Osteoblast (primary cell): ENCODE measurements around the gene LRRC55. TPM values are rescaled to one million over a fixed set of nuclear protein-coding genes. Genes with fewer than 3 reads are reported as not detected.

ENCODE experiments used
- DNase-seq: peaks from one replicate; pipeline ENCODE4 v3.0.0; 2011; ENCODE audit warnings: low spot score, mixed read lengths; ENCODE audit not compliant: insufficient read length; ENCODE audit errors: missing footprints
- H2AFZ ChIP-seq: 2 replicates; pipeline ENCODE4 v1.6.0; 2011; ENCODE audit warnings: mild to moderate bottlenecking, low read length
- H3K27ac ChIP-seq: 2 replicates; pipeline ENCODE4 v1.5.1; 2011; ENCODE audit warnings: mild to moderate bottlenecking, low read depth, low read length, moderate library complexity
- H3K27me3 ChIP-seq: 2 replicates; pipeline ENCODE4 v1.6.0; 2012; ENCODE audit warnings: mild to moderate bottlenecking, control low read depth, inconsistent platforms, low read length, moderate library complexity; ENCODE audit not compliant: insufficient read depth
- H3K36me3 ChIP-seq: 2 replicates; pipeline ENCODE4 v1.5.1; 2011; ENCODE audit warnings: mild to moderate bottlenecking, low read length, control low read depth, moderate library complexity; ENCODE audit not compliant: insufficient read depth
- H3K4me1 ChIP-seq: 2 replicates; pipeline ENCODE4 v1.5.1; 2011; ENCODE audit warnings: mild to moderate bottlenecking, low read length, control low read depth, moderate library complexity; ENCODE audit not compliant: insufficient read depth
- H3K4me2 ChIP-seq: 2 replicates; pipeline ENCODE4 v1.6.0; 2011; ENCODE audit warnings: mild to moderate bottlenecking, low read length; ENCODE audit not compliant: insufficient read depth
- H3K4me3 ChIP-seq: fragments of 200-600 bp; sonication (generic); 3 replicates; pipeline ENCODE4 v1.5.1; 2012; ENCODE audit warnings: mild to moderate bottlenecking, low read length, inconsistent platforms; ENCODE audit not compliant: insufficient read depth
- H3K79me2 ChIP-seq: 2 replicates; pipeline ENCODE4 v1.6.0; 2012; ENCODE audit warnings: mild to moderate bottlenecking, low read length, control low read depth, inconsistent platforms; ENCODE audit not compliant: insufficient read depth
- H3K9me3 ChIP-seq: 2 replicates; pipeline ENCODE4 v1.5.1; 2011; ENCODE audit warnings: low read depth, low read length, control low read depth
- H4K20me1 ChIP-seq: 2 replicates; pipeline ENCODE4 v1.6.0; 2012; ENCODE audit warnings: mild to moderate bottlenecking, low read length, control low read depth; ENCODE audit not compliant: insufficient read depth
- CTCF ChIP-seq: IDR thresholded peaks from 2 replicates; pipeline ENCODE4 v1.5.1; 2011; ENCODE audit warnings: mild to moderate bottlenecking, low read depth, low read length, moderate library complexity; ENCODE audit errors: extremely low read depth
- total RNA-seq: library from RNA; depleted of rRNA; stranded (reverse); fragments of >200 nt; gene quantifications from 2 replicates; pipeline ENCODE4 v1.2.3, GENCODE V29; 2012

The LRRC55 gene
- total RNA-seq, 1 donor = not detected

GRCh38 chr11:57235761-57236703 is 54.3 kb downstream of the LRRC55 start:
- Histone ChIP-seq H2AFZ (no peak overlapping the region), H3K36me3 (no peaks in the 10 kb centered on the region), H3K4me3 (no peak overlapping the region), H3K27ac (no peak overlapping the region), H3K27me3 (peaks cover 48% of the 10 kb centered on the region), H3K9me3 (no peaks in the 10 kb centered on the region), H3K4me2 (no peak overlapping the region), H3K79me2 (no peaks in the 10 kb centered on the region), H3K4me1 (peaks cover 1% of the 10 kb centered on the region), H4K20me1 (no peaks in the 10 kb centered on the region)
- no peak for DNase-seq
- TF ChIP-seq CTCF = no peak

GRCh38 chr11:57237204-57237681 is 55.5 kb downstream of the LRRC55 start, which contains the start of gene APLNR:
TSS of gene APLNR (minus strand) at chr11:57237250. CDS start at chr11:57237004, 246 bp downstream.
- Histone ChIP-seq H3K36me3 (no peaks in the 10 kb centered on the region), H3K4me2 (no peak within 1 kb of the TSS), H3K79me2 (no peaks in the 10 kb centered on the region), H2AFZ (no peak within 1 kb of the TSS), H3K9me3 (no peaks in the 10 kb centered on the region), H3K27ac (no peak within 1 kb of the TSS), H3K27me3 (peaks cover 36% of the 10 kb centered on the region), H3K4me1 (no peaks in the 10 kb centered on the region), H3K4me3 (no peak within 1 kb of the TSS), H4K20me1 (no peaks in the 10 kb centered on the region)
- no peak for TF ChIP-seq CTCF
- DNase-seq = no peak

- Histone ChIP-seq H3K9me3 (no peaks in the 10 kb centered on the region), H3K27ac (no peak overlapping the region), H4K20me1 (no peaks in the 10 kb centered on the region), H2AFZ (no peak overlapping the region), H3K4me1 (no peaks in the 10 kb centered on the region), H3K4me2 (no peak overlapping the region), H3K79me2 (no peaks in the 10 kb centered on the region), H3K36me3 (no peaks in the 10 kb centered on the region), H3K27me3 (peaks cover 21% of the 10 kb centered on the region), H3K4me3 (no peak overlapping the region)
- no peak for TF ChIP-seq CTCF
- no peak for DNase-seq
Observed at GRCh38 chr11:57239348-57239747, 57.6 kb downstream of the LRRC55 start.

GRCh38 chr11:57240007-57240406 is 58.3 kb downstream of the LRRC55 start:
- H3K4me3 ChIP-seq = no peak overlapping the region
- H3K27ac ChIP-seq = no peak overlapping the region
- peak; percentile 79 for DNase-seq
- H3K27me3 ChIP-seq = peaks cover 19% of the 10 kb centered on the region
- H3K79me2 ChIP-seq = no peaks in the 10 kb centered on the region
- no peak overlapping the region for H2AFZ ChIP-seq
- TF ChIP-seq CTCF = no peak
- H3K36me3 ChIP-seq = no peaks in the 10 kb centered on the region
- no peaks in the 10 kb centered on the region for H3K9me3 ChIP-seq
- no peaks in the 10 kb centered on the region for H4K20me1 ChIP-seq
- H3K4me1 ChIP-seq = no peaks in the 10 kb centered on the region
- H3K4me2 ChIP-seq = no peak overlapping the region
